ENCODE results near the gene FBXL15. TPM values are rescaled to one million over a fixed set of nuclear protein-coding genes. Genes with fewer than 3 reads are reported as not detected.

Gene FBXL15
- total RNA-seq, 1 donor from 2014 or later = 15.7 TPM

DNA sequence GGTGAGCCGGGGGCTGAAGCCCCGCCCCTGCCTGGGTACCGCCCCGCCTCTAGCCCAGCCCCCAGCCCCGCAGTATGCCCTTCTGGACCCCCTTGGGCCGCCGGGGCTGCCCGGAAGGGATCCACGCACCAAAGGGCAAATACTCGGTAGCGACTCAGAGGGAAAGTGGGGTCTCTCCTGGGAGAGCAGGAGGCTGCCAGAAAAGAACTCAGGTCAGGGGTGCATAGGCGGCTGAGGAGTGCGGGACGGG is 796 bp downstream of the FBXL15 start:
- no peaks in the 10 kb centered on the region for H3K9me3 Mint-ChIP-seq
- peak overlapping the region; percentile 95 for H3K27ac Mint-ChIP-seq
- H3K36me3 Mint-ChIP-seq (ENCODE audit: low read depth) = peaks cover 23% of the 10 kb centered on the region
- TF ChIP-seq, protein P1, sequence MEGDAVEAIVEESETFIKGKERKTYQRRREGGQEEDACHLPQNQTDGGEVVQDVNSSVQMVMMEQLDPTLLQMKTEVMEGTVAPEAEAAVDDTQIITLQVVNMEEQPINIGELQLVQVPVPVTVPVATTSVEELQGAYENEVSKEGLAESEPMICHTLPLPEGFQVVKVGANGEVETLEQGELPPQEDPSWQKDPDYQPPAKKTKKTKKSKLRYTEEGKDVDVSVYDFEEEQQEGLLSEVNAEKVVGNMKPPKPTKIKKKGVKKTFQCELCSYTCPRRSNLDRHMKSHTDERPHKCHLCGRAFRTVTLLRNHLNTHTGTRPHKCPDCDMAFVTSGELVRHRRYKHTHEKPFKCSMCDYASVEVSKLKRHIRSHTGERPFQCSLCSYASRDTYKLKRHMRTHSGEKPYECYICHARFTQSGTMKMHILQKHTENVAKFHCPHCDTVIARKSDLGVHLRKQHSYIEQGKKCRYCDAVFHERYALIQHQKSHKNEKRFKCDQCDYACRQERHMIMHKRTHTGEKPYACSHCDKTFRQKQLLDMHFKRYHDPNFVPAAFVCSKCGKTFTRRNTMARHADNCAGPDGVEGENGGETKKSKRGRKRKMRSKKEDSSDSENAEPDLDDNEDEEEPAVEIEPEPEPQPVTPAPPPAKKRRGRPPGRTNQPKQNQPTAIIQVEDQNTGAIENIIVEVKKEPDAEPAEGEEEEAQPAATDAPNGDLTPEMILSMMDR (IDR thresholded peaks at IDR 0.05) = no peak
- ATAC-seq (ENCODE audit: low read depth) (no peak), DNase-seq (no peak)
- H3K4me1 Mint-ChIP-seq = peaks cover 45% of the 10 kb centered on the region
- ChIA-PET CTCF (interaction anchor here (1.1 to 5.2 kb wide), 12 partner anchors 11 to 191 kb away, joined by 3 to 40 read pairs (median 6); partner anchors contain the start of genes CUEDC2, NFKB2 and SUFU), POLR2A (interaction anchor here (0.5 to 6.2 kb wide), 16 partner anchors 9 to 225 kb away, joined by 4 to 305 read pairs (median 8); partner anchors contain the start of genes C10orf95, CUEDC2, NFKB2 and PITX3)
- intact Hi-C loops (cut with micrococcal nuclease) = loop anchor here (1.0 to 2.0 kb wide), 9 partner anchors 11 to 301 kb away; partner anchors contain the start of genes ACTR1A, CUEDC2 and LDB1
- peak overlapping the region; percentile 98 for H3K4me3 Mint-ChIP-seq
- peaks cover 14% of the 10 kb centered on the region for H3K27me3 Mint-ChIP-seq

DNA sequence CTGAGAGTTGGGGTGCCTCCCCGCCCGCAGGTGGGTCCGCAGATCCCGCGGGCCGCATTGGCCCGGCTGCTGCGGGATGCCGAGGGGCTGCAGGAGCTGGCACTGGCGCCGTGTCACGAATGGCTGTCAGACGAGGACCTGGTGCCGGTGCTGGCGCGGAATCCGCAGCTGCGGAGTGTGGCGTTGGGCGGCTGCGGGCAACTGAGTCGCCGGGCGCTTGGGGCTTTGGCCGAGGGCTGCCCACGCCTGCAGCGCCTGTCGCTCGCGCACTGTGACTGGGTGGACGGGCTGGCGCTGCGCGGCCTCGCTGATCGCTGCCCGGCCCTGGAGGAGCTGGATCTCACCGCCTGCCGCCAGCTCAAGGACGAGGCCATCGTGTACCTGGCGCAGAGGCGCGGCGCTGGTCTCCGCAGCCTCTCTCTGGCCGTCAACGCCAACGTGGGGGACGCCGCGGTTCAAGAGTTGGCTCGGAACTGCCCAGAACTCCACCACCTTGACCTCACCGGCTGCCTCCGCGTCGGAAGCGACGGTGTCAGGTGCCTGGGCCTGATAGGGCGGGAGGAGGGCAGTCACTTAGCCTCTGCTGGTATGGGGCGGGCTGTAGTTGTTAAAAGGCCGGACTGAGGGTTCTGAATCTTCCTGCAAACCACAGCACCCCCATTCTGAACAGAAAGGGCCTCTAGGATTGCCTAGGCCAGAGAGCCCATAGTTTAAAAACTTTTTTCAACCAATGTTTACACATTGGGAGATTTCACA is 1.3 kb downstream of the FBXL15 start:
- DNase-seq (no peak), ATAC-seq (ENCODE audit: low read depth) (no peak)
- intact Hi-C loops (cut with micrococcal nuclease) = loop anchor here (1.0 to 2.0 kb wide), 12 partner anchors 10 to 301 kb away; partner anchors contain the start of genes ACTR1A, CUEDC2 and LDB1
- ChIA-PET CTCF (interaction anchor here (0.9 to 5.2 kb wide), 18 partner anchors 11 to 252 kb away, joined by 3 to 40 read pairs (median 4); partner anchors contain the start of genes CUEDC2, NFKB2 and SUFU), POLR2A (interaction anchor here (0.5 to 6.2 kb wide), 12 partner anchors 8 to 220 kb away, joined by 4 to 305 read pairs (median 10); partner anchors contain the start of genes C10orf95, CUEDC2, NFKB2 and PITX3)
- TF ChIP-seq, protein P1 (IDR thresholded peaks at IDR 0.05) = no peak
- no peaks in the 10 kb centered on the region for H3K9me3 Mint-ChIP-seq
- H3K36me3 Mint-ChIP-seq (ENCODE audit: low read depth) = peaks cover 23% of the 10 kb centered on the region
- peak overlapping the region; percentile 95 for H3K27ac Mint-ChIP-seq
- peaks cover 45% of the 10 kb centered on the region for H3K4me1 Mint-ChIP-seq
- H3K27me3 Mint-ChIP-seq = peaks cover 13% of the 10 kb centered on the region
- H3K4me3 Mint-ChIP-seq = peak overlapping the region; percentile 98

DNA sequence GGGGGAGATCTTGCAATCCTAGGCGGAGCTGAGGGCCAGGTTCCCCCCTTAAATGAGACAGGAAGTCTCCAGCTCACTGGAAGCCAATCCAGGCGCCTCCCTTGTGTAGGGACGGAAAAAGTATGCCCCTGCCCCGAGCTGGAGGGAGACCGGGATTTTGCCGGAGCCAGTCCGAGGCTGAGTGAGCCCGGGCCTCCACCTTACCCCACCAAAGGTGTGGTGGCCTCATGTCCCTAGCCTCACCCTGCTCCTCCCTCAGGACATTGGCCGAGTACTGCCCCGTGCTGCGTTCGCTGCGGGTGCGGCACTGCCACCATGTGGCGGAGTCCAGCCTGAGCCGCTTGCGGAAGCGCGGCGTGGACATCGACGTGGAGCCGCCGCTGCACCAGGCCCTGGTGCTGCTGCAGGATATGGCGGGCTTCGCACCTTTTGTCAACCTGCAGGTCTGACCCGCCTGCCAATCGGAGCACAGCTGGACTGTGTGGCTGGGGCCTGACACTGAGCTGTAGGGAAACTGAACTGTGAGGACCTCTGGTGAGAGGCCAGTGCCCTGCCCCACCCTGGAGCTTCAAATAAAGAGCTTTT is 2.0 kb downstream of the FBXL15 start:
- TF ChIP-seq, protein P1 (IDR thresholded peaks at IDR 0.05) = no peak
- Mint-ChIP-seq H3K27me3 (peaks cover 8% of the 10 kb centered on the region), H3K4me1 (peaks cover 45% of the 10 kb centered on the region), H3K27ac (peak overlapping the region; percentile 65), H3K36me3 (ENCODE audit: low read depth) (peaks cover 29% of the 10 kb centered on the region), H3K9me3 (no peaks in the 10 kb centered on the region), H3K4me3 (peak overlapping the region; percentile 98)
- peak; percentile 57 for DNase-seq
- POLR2A ChIA-PET = interaction anchor here (1.2 to 6.2 kb wide), 6 partner anchors 10 to 220 kb away, joined by 4 to 305 read pairs (median 21); partner anchors contain the start of genes C10orf95, CUEDC2 and NFKB2
- CTCF ChIA-PET = interaction anchor here (0.7 to 5.2 kb wide), 18 partner anchors 10 to 253 kb away, joined by 3 to 40 read pairs (median 4); partner anchors contain the start of genes C10orf95, CUEDC2 and NFKB2
- intact Hi-C loops (cut with micrococcal nuclease) = loop anchor here (1.0 to 2.0 kb wide), 3 partner anchors 70 to 290 kb away; no protein-coding TSS in a partner anchor
- peak; percentile 25 for ATAC-seq (ENCODE audit: low read depth)

DNA sequence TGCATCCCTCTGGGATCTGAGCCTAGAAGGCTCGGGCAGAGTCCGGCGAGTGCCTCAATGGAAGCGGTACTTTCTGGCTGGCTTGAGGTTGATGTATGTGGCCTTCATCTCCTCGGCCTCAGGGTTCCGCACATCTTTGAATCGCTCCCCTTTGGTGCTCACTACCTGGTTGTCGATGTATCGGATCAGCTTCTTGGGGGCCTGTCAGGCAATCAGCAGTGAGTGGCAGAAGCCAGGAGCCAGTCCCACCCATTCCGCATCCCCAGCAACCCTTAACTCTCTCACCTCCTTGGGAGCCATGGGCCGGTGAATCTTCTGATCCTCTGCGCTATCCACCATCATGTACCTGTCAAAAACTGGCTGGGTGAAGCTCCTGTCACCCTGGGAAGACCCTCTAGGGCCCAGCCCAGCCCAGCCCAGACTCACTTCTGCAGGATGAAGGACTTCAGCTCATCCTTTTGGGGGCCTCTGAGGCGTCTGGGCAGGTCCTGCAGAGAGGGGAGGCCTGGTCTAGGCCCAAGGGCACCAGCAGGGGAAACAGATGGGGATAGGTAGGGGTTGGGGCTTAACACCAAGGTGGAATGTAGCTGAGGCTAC is 2.8 kb downstream of the FBXL15 start:
- H3K27me3 Mint-ChIP-seq = no peaks in the 10 kb centered on the region

More for the DNA sequence above, 2.8 kb downstream of the FBXL15 start:
- intact Hi-C loops (cut with micrococcal nuclease) = loop anchor here (2.0 kb wide), 1 partner anchor 71 kb away; no protein-coding TSS in a partner anchor
- POLR2A ChIA-PET = interaction anchor here (1.2 to 6.2 kb wide), 5 partner anchors 9 to 219 kb away, joined by 4 to 305 read pairs (median 14); partner anchors contain the start of genes CUEDC2 and NFKB2
- H3K27ac Mint-ChIP-seq = no peak overlapping the region
- peaks cover 40% of the 10 kb centered on the region for H3K4me1 Mint-ChIP-seq
- no peak for DNase-seq
- CTCF ChIA-PET = interaction anchor here (0.7 to 5.2 kb wide), 11 partner anchors 9 to 254 kb away, joined by 3 to 40 read pairs (median 8); partner anchors contain the start of genes C10orf95, CUEDC2 and NFKB2
- TF ChIP-seq, protein P1 (IDR thresholded peaks at IDR 0.05) = no peak
- H3K9me3 Mint-ChIP-seq = no peaks in the 10 kb centered on the region
- no peak overlapping the region for H3K4me3 Mint-ChIP-seq
- no peak for ATAC-seq (ENCODE audit: low read depth)
- peaks cover 30% of the 10 kb centered on the region for H3K36me3 Mint-ChIP-seq (ENCODE audit: low read depth)
